ENCODE results near the gene WDR64.
"Not testable (repeated sequence)": the region's sequence is repeated elsewhere in the genome, so short reads cannot be mapped to it uniquely, and the experiment has no call there.

WDR64 gene

GRCh38 chr1:241730031-241730430, 78.0 kb downstream of the WDR64 start:
- ATAC-seq = no peak
- TF ChIP-seq PPARA (CRISPR knock-in tag; IDR thresholded peaks at IDR 0.05; ENCODE audit: borderline replicate concordance) (no peak), ZFP30 (CRISPR knock-in tag; IDR thresholded peaks at IDR 0.05) (no peak), TOX (CRISPR knock-in tag; IDR thresholded peaks at IDR 0.05; ENCODE audit: borderline replicate concordance) (no peak), OSR1 (CRISPR knock-in tag; IDR thresholded peaks at IDR 0.05) (no peak), ESRRG (CRISPR knock-in tag; IDR thresholded peaks at IDR 0.05) (no peak), ZNF565 (CRISPR knock-in tag; conservative IDR thresholded peaks at IDR 0.05; ENCODE audit: low read depth) (no peak), RARB (CRISPR knock-in tag; IDR thresholded peaks at IDR 0.05) (no peak), CSDC2 (CRISPR knock-in tag; IDR thresholded peaks at IDR 0.05) (no peak), CSRNP3 (CRISPR knock-in tag; IDR thresholded peaks at IDR 0.05) (no peak), SNAI2 (CRISPR knock-in tag; IDR thresholded peaks at IDR 0.05) (no peak), ZNF70 (CRISPR knock-in tag; IDR thresholded peaks at IDR 0.05) (no peak), TCF4 (CRISPR knock-in tag; IDR thresholded peaks at IDR 0.05; ENCODE audit: borderline replicate concordance) (no peak), ZC3H10 (CRISPR knock-in tag; IDR thresholded peaks at IDR 0.05) (no peak), GLIS3 (CRISPR knock-in tag; IDR thresholded peaks at IDR 0.05) (no peak), ARNTL (CRISPR knock-in tag; IDR thresholded peaks at IDR 0.05; ENCODE audit: borderline replicate concordance, low read depth) (no peak), CREB5 (CRISPR knock-in tag; IDR thresholded peaks at IDR 0.05; ENCODE audit: low read depth) (no peak)

GRCh38 chr1:241733899-241734298, 81.8 kb downstream of the WDR64 start:
- TF ChIP-seq ARNTL (CRISPR knock-in tag; IDR thresholded peaks at IDR 0.05; ENCODE audit: borderline replicate concordance, low read depth) = no peak
- no peak for TF ChIP-seq ZNF8 (CRISPR knock-in tag; IDR thresholded peaks at IDR 0.05)
- TF ChIP-seq ZFP30 (CRISPR knock-in tag; IDR thresholded peaks at IDR 0.05) = no peak
- no peak for TF ChIP-seq PPARA (CRISPR knock-in tag; IDR thresholded peaks at IDR 0.05; ENCODE audit: borderline replicate concordance)
- TF ChIP-seq TOX (CRISPR knock-in tag; IDR thresholded peaks at IDR 0.05; ENCODE audit: borderline replicate concordance) = no peak
- TF ChIP-seq SNAI2 (CRISPR knock-in tag; IDR thresholded peaks at IDR 0.05) = no peak
- TF ChIP-seq PATZ1 (CRISPR knock-in tag; IDR thresholded peaks at IDR 0.05; ENCODE audit: borderline replicate concordance) = no peak
- TF ChIP-seq ESRRG (CRISPR knock-in tag; IDR thresholded peaks at IDR 0.05) = no peak
- no peak for TF ChIP-seq BACH2 (CRISPR knock-in tag; IDR thresholded peaks at IDR 0.05; ENCODE audit: borderline replicate concordance)
- TF ChIP-seq ISL1 (CRISPR knock-in tag; IDR thresholded peaks at IDR 0.05) = no peak
- no peak for TF ChIP-seq GLIS3 (CRISPR knock-in tag; IDR thresholded peaks at IDR 0.05)
- ATAC-seq = no peak

GRCh38 chr1:241734533-241734932, 82.5 kb downstream of the WDR64 start:
- TF ChIP-seq SNAI2 (CRISPR knock-in tag; IDR thresholded peaks at IDR 0.05) (no peak), ZNF70 (CRISPR knock-in tag; IDR thresholded peaks at IDR 0.05) (no peak), BACH2 (CRISPR knock-in tag; IDR thresholded peaks at IDR 0.05; ENCODE audit: borderline replicate concordance) (no peak), PPARA (CRISPR knock-in tag; IDR thresholded peaks at IDR 0.05; ENCODE audit: borderline replicate concordance) (no peak), TSHZ2 (CRISPR knock-in tag; IDR thresholded peaks at IDR 0.05) (no peak)
- ATAC-seq = no peak

- ATAC-seq = not testable (repeated sequence)
Measured at GRCh38 chr1:241735493-241735926, 83.4 kb downstream of the WDR64 start.
